Right ventricle myocardium inferior (tissue), 1 donor: ENCODE results near the gene DIPK1B. TPM values are rescaled to one million over a fixed set of nuclear protein-coding genes. Genes with fewer than 3 reads are reported as not detected.
A peak's percentile ranks its signal among the peaks of the same experiment; 100 is the strongest.
"Not testable (repeated sequence)": the region's sequence is repeated elsewhere in the genome, so short reads cannot be mapped to it uniquely, and the experiment has no call there.

Source experiments
- ATAC-seq: fragments of 200-7000 bp; cut with Tn5 transposase; one replicate; pipeline ENCODE4 v1.9.1; 2020; ENCODE audit warnings: mild to moderate bottlenecking, moderate library complexity
- DNase-seq: peaks from one replicate; pipeline ENCODE4 v3.0.0; 2021; ENCODE audit errors: missing footprints
- intact Hi-C: fragments of 100-400 bp; cut with DNase I; formaldehyde crosslinking; loops from one replicate; pipeline ENCODE4 v1.11.0; 2022
- total RNA-seq: library from RNA; stranded (reverse); fragmentation: NEBNext Ultra II Directional; extraction: Animal tissue kit (Norgen Biotek cat#: 25700); gene quantifications from one replicate; pipeline ENCODE4 v1.2.1, GENCODE V29; 2021
- donor health status: DM: no; HTN: yes; CAD: no; lungs with severe emphysema.

Gene DIPK1B
- total RNA-seq, 1 donor from 2014 or later = 16.4 TPM

DNA sequence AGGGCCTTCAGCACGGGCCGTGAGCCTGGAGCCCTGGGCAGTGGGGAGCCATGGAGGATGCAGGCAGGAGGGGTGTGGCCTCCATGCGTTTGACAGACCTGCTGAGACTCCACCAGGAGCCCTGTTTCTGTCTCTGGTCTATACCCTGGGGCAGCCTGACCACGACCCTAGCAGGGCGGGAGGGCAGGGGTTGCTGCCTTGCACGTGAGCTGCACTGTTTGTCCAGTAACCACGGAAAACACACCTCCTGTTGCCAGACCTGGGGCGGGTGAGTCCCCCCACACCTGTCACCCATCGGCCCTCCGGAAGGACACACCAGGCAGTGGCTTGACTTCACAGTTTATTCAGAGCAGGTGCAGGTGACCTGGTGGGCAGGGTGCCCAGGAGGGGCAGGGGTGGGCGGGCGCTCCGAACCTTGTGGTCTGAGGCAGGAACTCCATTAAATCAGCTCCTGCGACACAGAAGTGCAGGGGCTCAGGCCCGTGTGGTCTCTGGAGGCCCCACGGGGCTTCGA, 41.7 kb downstream of the DIPK1B start:
- intact Hi-C loops = no loop called here
- DNase-seq (peak; percentile 25), ATAC-seq (no peak)

DNA sequence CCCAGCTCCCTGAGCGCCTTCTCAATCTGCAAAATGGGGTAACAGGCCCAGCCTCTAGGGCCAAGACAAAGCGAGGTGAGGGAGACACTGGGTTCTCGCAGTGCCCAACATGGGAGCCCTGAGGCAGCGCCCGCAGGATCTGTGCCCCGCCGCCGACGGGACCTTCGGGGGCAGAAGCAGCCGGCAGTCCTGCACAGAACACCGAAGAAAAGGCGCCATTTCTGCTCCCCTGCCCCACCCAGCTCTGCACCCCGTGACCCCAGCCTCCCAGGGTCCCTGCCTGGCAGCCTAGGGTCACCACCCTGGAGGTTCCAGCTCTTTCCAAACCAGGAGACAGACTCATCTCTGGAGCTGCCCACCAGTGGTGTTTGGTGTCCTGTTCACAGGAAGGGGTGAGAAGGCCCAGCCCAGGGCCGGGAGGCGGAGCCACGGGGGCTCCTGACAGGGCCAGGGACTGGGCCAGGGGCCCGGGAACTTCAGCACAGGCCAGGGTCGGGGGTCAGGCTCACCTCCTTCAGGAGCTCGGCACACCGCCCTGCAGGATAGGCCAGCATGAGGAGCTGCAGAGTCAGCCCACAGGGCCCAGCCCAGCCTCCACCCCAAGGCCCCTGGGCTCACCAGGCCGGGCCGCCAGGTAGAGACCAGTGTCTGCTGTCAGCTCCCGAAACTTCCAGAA, 42.4 kb downstream of the DIPK1B start:
- ATAC-seq (no peak), DNase-seq (peak; percentile 39)
- intact Hi-C loops = no loop called here

DNA sequence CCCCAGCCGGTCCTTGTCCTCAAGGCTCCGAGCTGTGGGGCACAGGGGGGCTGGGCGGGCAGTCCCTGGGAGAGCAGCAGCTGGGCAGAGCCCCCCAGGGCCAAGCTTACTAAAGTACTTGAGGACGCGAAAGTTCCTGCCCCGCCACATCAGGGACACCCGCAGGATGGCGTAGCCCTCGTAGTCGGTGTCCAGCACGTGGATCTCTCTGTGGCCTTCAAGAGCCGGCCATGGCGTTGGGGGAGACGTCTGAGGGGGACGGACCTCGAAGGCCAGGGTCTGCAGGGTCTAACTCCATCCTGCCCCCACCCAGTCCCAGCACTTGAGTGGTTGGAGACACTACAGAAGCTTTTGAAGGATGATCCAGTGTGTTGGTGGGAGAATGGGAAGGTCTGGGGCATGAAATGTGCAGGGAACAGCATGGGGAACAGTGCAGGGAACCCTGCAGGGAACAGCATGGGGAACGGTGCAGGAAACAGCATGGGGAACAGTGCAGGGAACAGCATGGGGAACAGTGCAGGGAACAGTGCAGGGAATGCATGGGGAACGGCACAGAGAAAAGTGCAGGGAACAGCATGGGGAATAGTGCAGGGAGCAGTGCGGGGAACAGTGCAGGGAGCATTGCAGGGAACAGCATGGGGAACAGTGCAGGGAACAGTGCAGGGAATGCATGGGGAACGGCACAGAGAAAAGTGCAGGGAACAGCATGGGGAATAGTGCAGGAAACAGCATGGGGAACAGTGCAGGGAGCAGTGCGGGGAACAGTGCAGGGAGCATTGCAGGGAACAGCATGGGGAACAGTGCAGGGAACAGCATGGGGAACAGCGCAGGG, 43.1 kb downstream of the DIPK1B start:
- intact Hi-C loops, DNase-seq, ATAC-seq: not testable (repeated sequence)

DNA sequence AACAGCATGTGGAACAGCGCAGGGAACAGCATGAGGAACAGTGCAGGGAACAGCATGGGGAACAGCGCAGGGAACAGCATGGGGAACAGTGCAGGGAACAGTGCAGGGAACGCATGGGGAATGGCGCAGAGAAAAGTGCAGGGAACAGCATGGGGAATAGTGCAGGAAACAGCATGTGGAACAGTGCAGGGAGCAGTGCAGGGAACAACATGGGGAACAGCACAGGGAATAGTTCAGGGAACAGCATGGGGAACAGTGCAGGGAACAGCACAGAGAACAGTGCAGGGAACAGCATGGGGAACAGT, 43.7 kb downstream of the DIPK1B start:
- ATAC-seq (no peak), DNase-seq (no peak)
- intact Hi-C loops = no loop called here

DNA sequence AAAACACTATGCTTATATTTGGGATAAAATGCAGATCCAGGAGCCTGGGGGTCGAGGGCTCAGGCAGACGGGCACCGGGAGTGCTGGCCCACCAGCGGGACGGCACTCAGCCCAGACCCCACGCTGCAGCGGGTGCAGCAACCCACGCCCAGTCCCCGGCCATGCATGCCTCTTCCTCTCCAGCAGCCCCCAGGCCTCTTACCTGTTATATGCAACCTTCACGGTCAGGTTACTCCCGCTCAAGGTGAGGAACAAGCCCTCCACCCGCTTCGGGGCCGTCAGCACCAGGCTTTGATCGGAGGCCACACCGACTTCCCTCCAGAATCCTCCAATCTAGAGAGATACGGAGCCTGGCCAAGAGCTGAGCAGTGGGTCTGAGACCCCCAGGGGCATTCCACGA, 44.5 kb downstream of the DIPK1B start:
- intact Hi-C loops = no loop called here
- ATAC-seq (no peak), DNase-seq (peak; percentile 16)

DNA sequence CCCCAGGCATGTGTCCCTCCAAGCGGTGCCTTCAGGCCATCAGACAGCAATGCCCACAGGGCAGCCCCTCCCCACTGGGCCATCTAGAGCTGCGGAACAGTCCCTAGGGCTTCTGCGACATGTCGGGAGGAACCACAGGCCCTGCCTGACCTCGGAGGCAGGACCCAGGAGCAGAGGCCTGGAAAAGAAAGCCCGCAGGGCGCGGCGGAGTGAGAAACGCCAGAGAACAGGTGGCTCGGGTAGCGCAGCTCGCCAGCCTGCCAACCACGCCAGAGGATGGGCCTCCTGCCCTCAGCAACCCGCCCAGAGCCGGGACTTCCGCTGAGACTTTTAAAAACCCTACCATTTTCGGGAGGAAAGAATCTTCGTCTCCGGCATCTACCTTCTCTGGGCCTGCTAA, 45.0 kb downstream of the DIPK1B start:
- DNase-seq (no peak), ATAC-seq (no peak)
- intact Hi-C loops = no loop called here

DNA sequence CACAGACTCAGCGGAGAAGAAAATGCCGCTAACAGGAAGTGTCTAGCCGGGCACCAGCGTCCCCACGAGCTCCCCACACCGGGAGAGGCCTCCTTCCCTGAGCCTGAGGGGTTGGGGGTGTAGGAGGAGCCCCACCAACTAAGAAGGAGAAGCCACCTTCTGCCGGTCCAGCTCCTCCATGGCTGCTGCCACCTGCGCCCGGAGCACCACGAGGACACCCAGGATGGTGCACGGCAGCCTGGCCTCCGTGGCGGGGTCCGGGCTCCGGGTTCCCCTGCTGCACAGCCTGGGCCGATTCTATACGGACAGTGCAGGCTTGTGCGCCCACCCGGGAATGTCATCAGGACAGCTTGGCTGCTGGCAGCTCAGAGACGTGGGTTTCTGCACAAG, 45.4 kb downstream of the DIPK1B start:
- intact Hi-C loops = no loop called here
- DNase-seq (no peak), ATAC-seq (no peak)

DNA sequence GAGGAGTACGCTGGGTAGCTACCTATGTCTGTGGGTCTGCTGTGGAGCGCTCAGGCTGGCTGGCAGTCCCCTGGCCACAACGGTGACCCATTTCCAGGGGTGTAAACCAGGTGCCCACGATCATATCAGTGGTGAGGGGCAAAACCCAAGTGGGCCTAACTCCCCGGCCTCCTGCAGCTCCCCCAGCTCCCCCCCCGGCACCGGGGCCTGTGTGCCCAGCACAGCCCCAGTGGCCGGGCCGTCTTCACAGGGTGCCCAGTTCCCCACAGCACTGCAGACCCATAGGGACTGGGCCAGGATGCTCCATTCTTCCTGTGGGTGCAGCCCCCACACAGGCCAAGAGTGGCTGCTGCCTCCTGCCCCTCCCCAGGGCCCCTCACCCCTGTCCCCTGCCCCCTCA, 46.6 kb downstream of the DIPK1B start:
- ATAC-seq (no peak), DNase-seq (no peak)
- intact Hi-C loops = no loop called here

DNA sequence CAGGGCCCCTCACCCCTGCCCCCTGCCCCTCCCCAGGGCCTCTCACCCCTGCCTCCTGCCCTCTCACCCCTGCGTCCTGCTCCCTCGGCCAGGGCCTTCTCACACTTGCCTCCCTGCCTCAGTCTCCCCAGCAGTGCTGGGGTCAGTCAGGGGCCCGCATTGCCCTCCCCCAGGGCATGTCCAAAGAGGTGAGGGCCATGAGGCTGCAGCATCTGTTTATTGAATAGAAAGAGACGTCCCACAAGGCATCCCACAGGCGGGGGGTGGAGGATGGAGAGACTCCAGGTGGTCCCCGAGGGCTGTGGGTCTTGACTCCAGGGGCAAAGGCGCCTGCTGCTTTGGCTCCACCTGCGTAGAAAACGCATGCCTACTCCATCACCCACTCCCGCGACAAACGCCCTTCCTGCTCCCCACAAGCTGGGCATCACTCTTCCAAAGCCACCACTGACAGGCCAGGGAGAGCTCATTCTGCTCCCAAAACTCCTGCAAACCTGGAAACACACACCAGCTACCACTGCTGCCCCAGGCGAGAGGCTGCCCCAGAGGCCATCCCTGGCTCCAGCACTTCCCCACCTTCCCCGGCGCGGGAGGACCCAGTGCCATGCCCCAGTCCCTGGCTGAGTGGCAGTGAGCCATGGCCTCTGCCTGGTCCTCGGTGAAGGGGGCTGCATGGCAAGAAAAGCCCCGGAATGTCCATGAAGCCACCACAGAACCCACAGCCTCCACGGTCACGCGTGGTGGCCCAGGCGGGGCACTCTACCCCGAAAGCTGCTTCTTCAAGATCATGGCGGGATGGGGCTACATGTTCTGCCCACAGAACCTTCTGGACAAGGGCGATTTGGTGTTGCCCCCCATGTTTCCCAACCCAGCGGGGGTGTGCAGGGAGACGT, 47.3 kb downstream of the DIPK1B start:
- intact Hi-C loops = no loop called here
- DNase-seq = no peak
- no peak for ATAC-seq

DNA sequence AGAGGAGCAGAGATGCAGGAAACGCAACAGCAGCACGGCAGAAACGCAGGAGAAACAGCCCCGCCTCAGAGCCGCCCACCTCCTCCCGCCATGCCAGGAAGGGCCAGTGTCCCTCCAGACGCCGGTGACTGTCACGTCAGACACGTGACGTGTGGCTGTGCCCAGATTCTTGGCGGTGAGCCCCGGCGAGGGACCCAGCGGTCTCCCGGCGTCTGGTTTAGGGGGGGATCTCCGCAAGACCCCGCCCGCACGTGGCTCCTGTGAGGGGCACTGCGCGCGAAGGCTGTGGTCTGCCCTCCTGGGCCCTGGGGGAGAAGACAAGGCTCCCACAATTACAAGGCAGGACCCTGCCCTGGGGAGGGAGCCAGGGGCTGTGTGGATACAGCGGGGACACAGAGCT, 48.1 kb downstream of the DIPK1B start:
- ATAC-seq (no peak), DNase-seq (no peak)
- intact Hi-C loops = no loop called here

DNA sequence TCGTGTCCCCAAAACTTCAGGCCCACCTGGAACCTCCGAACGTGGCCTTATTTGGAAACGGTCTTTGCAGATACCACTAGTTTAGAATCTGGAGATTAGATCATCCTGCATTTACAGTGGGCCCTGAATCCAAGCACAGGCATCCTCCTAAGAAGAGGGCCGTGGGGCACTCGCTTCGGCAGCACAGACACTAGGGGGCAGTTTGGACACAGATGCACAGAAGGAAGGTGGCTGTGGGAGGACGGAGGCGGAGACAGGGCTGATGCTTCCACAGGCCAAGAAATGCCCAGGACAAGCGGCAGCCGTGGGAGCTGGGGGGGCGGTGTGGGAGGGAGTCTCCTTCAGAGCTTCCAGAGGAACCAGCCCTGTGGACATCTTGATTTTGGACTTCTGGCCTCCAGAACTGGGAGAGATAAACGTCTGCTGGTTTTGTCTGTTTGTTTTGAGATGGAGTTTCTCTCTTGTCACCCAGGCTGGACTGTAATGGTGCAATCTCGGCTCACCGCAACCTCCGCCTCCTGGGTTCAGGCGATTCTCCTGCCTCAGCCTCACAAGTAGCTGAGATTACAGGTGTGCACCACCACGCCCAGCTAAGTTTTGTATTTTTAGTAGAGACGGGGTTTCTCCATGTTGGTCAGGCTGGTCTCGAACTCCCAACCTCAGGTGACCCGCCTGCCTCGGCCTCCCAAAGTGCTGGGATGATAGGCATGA, 48.6 kb downstream of the DIPK1B start:
- ATAC-seq = peak; percentile 14
- intact Hi-C loops = not testable (repeated sequence)

DNA sequence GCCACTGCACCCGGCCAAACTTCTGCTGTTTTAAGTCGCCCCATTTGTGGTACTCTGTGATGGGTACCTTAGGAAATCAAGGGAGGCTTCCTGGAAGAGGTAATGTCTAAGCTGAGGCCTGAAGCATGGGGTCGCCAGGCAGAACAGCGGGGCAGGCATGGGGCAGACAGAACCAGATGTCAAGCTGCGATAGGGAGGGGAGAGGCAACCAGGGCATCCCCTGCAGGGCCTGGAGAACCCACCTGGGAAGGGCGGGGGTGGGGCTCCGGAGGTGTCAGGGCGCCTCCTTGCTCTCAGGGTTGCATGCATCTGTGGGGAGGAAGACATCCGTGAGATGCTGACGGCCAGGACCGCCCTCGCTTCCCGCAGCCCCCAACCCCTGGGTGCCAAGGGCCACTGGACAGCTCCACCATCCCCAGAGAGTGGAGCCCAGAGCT, 49.2 kb downstream of the DIPK1B start:
- no peak for ATAC-seq
- no peak for DNase-seq
- intact Hi-C loops = no loop called here

More for the DNA sequence above, 48.6 kb downstream of the DIPK1B start:
- not testable (repeated sequence) for DNase-seq

DNA sequence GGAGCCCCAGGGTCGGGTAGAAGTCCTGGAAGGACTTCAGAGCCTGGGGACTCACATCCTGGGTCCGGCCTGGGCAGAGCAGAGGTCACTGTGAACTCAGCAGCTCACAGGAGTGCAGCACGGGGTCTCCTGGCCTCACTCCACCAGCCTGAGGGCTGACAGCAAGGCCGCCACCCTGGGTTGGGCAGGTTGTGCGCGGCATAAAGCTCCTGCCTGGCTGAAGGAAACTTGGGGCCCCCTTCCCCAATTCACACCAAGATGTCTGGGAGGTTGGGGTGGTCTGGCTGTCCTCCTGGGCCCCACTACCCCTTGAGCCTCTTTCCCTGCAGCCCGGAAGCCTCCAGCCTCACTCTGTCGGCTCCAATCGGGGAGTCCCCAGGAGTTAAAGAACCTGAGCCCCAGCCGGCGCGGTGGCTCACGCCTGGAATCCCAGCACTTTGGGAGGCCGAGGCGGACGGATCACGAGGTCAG, 49.9 kb downstream of the DIPK1B start:
- intact Hi-C loops = no loop called here
- DNase-seq (no peak), ATAC-seq (no peak)

DNA sequence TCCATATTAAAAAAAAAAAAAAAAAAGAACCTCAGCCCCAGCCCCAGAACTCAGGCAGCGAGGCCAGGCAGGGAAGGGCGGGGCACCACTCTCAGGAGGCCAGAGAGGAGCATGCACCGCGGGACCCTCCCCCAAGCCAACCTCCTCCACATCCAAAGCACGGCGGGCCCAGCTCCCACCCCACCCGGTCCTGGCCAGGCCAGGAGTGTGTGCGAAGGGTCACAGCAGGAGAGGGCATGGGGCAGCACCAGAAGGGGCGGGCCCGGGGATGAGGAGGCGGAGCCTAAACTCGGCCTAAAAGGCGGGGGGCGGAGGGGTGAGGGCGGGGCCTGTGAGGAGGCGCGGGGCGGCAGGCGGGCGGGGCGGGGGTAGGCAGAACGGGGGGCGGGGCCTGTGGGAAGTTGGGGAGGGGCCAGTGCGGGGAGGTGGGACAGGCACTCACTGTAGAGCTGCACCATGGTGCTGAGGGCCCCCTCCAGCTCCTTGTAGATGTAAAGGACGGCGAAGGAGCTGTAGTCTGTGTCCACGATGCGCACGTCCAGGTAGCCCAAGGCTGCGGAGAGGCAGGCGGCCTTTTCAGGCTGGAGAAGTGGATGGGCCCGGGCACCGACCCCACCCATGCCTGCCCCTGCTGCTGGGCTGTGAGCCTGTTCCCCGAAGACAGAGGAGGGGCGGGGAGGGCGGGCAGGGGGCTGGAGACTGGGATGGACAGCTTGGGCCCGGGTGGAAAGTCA, 50.7 kb downstream of the DIPK1B start:
- ATAC-seq (peak; percentile 26), DNase-seq (peak; percentile 74)
- intact Hi-C loops = no loop called here

DNA sequence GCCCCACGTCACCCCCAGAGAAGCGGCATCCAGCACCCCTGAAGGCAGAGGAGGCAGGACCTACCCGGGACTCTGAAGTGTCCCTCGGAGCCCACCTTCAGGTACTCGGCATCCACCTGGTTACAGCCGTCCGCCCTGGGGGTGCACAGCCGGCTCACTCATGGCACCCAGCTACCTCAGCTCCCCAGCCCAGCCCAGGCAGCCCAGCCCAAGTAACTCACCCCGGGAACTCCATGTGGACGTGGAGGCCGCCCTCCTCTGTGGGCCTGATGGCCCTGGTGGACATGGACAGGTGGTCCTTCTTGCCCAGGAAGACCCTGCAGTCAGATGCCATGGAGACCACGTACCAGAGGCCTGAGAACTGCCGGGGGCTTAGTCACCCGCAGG, 51.3 kb downstream of the DIPK1B start:
- no peak for ATAC-seq
- intact Hi-C loops = no loop called here
- no peak for DNase-seq

DNA sequence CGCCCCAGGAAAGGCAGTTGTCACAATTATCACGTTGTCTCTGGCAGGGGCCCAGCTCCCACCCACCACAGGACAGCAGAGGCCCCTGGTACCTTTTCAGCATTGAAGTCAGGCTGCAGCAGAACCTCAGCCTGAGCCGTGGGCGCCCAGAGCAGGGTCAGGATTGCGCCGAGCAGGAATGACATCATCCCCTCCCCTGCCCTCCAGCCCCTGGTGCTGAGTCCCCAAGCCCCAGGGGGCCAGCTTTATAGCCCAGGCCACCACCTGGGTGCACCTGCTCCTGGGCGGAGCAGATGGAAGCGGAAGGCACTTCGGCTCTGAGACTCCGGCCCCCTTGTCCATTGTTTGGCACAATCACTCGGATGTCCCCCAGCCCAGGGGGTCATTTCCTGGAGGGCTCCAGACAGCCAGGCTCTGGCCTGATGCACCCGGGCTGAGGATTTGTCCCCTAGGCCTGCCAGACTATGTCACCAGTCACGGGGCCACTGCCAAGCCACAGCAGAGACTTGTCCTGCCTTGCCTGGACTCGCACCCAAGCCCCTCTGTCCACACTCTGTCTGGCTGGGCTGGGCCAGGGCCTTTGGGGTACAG, 52.0 kb downstream of the DIPK1B start, which contains the start of gene LCN15:
LCN15 (minus strand) TSS at position 218 of the 591 bp plus-strand sequence; CDS start at position 188, 30 bp downstream.
- no peak for ATAC-seq
- intact Hi-C loops = no loop called here
- no peak for DNase-seq

DNA sequence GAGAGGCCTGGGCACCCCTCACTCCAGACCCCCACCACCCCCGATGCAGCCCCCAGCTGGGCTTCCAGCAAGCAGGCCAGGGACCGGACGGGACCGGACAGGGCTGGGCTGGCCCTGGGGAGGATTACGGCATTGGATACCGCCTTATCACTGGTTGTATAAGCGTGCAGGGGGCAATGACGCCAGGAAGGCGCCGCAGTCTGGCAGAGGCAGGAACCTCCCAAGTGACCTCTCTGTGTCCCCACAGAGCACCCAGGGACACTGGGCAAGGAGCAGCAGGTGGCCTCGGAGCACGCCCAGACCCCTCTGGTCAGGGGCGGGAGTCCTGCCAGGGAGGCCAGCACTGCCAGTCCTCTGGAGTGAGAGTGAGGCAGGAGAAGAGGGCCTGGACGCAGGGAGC, 52.7 kb downstream of the DIPK1B start:
- ATAC-seq = peak; percentile 24
- DNase-seq = no peak
- intact Hi-C loops = no loop called here
